KMS-11 (cell line): ENCODE data around the gene MEPE.

Source experiments
- H2AFZ ChIP-seq: fragments of 200-600 bp; sonication (generic); 2 replicates; pipeline ENCODE4 v1.6.1; 2016; ENCODE audit warnings: antibody characterized with exemption, mixed run types, low read depth
- H3K27ac ChIP-seq: fragments of 200-600 bp; sonication (generic); 2 replicates; pipeline ENCODE4 v1.6.1; 2016; ENCODE audit warnings: mild to moderate bottlenecking, mixed run types
- H3K27me3 ChIP-seq: fragments of 200-600 bp; sonication (generic); 2 replicates; pipeline ENCODE4 v1.6.1; 2017; ENCODE audit warnings: mild to moderate bottlenecking, low read depth, mixed run types, moderate library complexity; ENCODE audit not compliant: insufficient read depth
- H3K36me3 ChIP-seq: fragments of 200-600 bp; sonication (generic); 2 replicates; pipeline ENCODE4 v1.6.1; 2017; ENCODE audit warnings: mild to moderate bottlenecking, mixed run types; ENCODE audit not compliant: insufficient read depth
- H3K4me1 ChIP-seq: fragments of 200-600 bp; sonication (generic); 2 replicates; pipeline ENCODE4 v1.6.1; 2016; ENCODE audit warnings: mild to moderate bottlenecking, low read depth, mixed run types; ENCODE audit not compliant: poor library complexity, severe bottlenecking
- H3K4me2 ChIP-seq: fragments of 200-600 bp; sonication (generic); 2 replicates; pipeline ENCODE4 v1.7.0; 2016; ENCODE audit warnings: mild to moderate bottlenecking, mixed run types
- H3K4me3 ChIP-seq: fragments of 200-600 bp; sonication (generic); IDR thresholded peaks from 2 replicates; pipeline ENCODE4 v1.6.1; 2017; ENCODE audit warnings: low read depth, low read length, mixed read lengths; ENCODE audit not compliant: insufficient read depth
- H3K79me2 ChIP-seq: fragments of 200-600 bp; sonication (generic); 2 replicates; pipeline ENCODE4 v1.6.1; 2016; ENCODE audit warnings: low read depth, mixed run types; ENCODE audit not compliant: insufficient read depth
- H3K9ac ChIP-seq: fragments of 200-600 bp; sonication (generic); 2 replicates; pipeline ENCODE4 v1.6.1; 2016; ENCODE audit warnings: mild to moderate bottlenecking, mixed run types
- H4K20me1 ChIP-seq: fragments of 200-600 bp; sonication (generic); 2 replicates; pipeline ENCODE4 v1.6.1; 2016; ENCODE audit warnings: mild to moderate bottlenecking, mixed run types; ENCODE audit not compliant: insufficient read depth
- TF ChIP-seq, protein P1 (sequence below): fragments of 200-600 bp; sonication (generic); conservative IDR thresholded peaks from 2 replicates; pipeline ENCODE4 v1.6.1; 2017; ENCODE audit warnings: low read depth, mild to moderate bottlenecking, antibody characterized with exemption, low read length, moderate library complexity, mixed read lengths

Gene MEPE

DNA sequence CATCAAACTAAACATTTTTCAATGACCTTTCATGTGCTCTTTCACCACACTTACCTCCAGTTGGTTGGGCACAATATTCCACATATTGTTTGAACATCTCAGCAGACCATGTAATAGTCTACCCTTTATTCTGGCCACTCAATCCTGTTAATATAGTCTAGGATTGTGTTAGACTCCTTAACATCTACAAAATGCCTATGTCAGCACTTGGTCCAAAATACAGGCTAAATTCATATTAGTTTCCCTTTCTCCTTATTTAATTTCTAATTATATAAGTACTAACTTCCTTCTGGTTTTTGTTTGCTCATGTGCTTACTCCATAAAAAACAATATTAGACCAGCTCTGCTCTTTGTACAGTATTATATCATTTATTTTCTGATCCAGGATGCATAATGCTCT, 21.1 kb downstream of the MEPE start:
- Histone ChIP-seq H3K36me3 (no peaks in the 10 kb centered on the region), H3K79me2 (no peaks in the 10 kb centered on the region), H4K20me1 (no peaks in the 10 kb centered on the region), H3K27ac (no peak overlapping the region), H3K27me3 (no peaks in the 10 kb centered on the region), H3K4me2 (no peak overlapping the region), H3K9ac (no peak overlapping the region), H3K4me3 (no peak overlapping the region), H2AFZ (no peak overlapping the region), H3K4me1 (no peaks in the 10 kb centered on the region)
- TF ChIP-seq, protein P1, sequence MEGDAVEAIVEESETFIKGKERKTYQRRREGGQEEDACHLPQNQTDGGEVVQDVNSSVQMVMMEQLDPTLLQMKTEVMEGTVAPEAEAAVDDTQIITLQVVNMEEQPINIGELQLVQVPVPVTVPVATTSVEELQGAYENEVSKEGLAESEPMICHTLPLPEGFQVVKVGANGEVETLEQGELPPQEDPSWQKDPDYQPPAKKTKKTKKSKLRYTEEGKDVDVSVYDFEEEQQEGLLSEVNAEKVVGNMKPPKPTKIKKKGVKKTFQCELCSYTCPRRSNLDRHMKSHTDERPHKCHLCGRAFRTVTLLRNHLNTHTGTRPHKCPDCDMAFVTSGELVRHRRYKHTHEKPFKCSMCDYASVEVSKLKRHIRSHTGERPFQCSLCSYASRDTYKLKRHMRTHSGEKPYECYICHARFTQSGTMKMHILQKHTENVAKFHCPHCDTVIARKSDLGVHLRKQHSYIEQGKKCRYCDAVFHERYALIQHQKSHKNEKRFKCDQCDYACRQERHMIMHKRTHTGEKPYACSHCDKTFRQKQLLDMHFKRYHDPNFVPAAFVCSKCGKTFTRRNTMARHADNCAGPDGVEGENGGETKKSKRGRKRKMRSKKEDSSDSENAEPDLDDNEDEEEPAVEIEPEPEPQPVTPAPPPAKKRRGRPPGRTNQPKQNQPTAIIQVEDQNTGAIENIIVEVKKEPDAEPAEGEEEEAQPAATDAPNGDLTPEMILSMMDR = no peak

DNA sequence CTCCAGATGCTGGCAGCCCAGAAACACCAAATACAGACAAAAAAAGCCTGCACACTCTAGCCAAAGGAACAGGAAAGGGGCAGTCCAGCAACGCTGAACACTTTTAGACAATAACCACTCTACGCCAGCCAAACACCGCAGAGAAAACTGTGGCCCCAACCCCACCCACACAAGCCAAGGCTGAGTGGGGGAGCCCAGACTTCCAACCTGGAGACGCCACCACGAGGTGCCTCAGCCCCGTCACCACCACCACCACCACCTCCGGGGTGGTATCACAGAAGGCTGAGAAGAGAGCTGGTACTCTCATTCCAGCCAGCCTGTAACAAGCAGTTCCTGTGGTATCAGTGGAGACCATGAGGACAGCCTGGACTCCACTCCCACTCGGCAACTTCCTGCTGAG, 22.8 kb downstream of the MEPE start:
- Histone ChIP-seq H3K4me1 (no peaks in the 10 kb centered on the region), H3K36me3 (no peaks in the 10 kb centered on the region), H3K27me3 (no peaks in the 10 kb centered on the region), H3K79me2 (no peaks in the 10 kb centered on the region), H3K27ac (no peak overlapping the region), H3K4me3 (no peak overlapping the region), H2AFZ (no peak overlapping the region), H4K20me1 (no peaks in the 10 kb centered on the region), H3K4me2 (no peak overlapping the region), H3K9ac (no peak overlapping the region)
- TF ChIP-seq, protein P1 = no peak

DNA sequence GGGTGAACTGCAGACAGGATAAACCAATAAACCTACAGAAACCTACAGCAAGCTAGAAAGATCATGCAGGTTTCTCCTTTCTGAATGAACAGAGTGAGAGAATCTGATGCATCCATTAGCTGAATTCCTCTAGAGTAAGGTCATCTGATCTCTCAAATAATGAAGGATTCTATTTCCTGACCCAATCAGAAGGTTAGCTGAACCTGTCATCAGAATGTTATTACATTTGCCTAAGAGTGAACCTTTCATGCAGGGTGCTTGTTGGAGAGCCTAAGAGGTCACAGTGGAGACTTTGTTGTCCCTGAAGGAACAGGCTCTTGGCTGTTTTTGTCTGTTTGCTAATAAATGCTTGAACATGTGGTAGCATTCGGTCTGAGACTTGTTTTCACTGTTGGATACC, 24.0 kb downstream of the MEPE start:
- H3K4me2 ChIP-seq = no peak overlapping the region
- H3K79me2 ChIP-seq = no peaks in the 10 kb centered on the region
- no peaks in the 10 kb centered on the region for H4K20me1 ChIP-seq
- no peak overlapping the region for H3K27ac ChIP-seq
- H3K4me1 ChIP-seq = no peaks in the 10 kb centered on the region
- no peaks in the 10 kb centered on the region for H3K27me3 ChIP-seq
- no peak overlapping the region for H2AFZ ChIP-seq
- no peak overlapping the region for H3K9ac ChIP-seq
- TF ChIP-seq, protein P1 = no peak
- H3K4me3 ChIP-seq = no peak overlapping the region
- no peaks in the 10 kb centered on the region for H3K36me3 ChIP-seq

DNA sequence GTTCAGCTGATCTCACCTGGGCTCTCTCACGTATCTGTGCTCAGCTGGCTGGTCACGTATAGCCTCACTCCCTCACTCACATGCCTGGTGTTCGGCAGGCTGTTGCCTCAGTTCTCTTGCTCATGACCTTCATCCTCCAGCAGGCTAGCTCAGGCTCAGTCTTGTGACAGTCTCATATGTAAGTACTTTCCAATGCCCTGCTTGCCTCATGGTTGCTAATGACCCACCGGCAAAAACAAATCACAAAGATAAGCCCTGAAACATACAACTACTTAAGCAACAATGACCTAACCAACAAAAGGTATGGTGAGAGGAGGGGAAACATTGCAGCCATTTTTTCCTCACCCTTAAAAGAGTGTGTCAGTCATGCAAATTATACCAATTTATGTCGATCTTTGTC, 25.0 kb downstream of the MEPE start:
- H3K4me2 ChIP-seq = no peak overlapping the region
- H3K27ac ChIP-seq = no peak overlapping the region
- H3K4me1 ChIP-seq = no peaks in the 10 kb centered on the region
- no peak overlapping the region for H3K4me3 ChIP-seq
- TF ChIP-seq, protein P1 = no peak
- H4K20me1 ChIP-seq = no peaks in the 10 kb centered on the region
- H3K79me2 ChIP-seq = no peaks in the 10 kb centered on the region
- H3K9ac ChIP-seq = no peak overlapping the region
- no peak overlapping the region for H2AFZ ChIP-seq
- H3K36me3 ChIP-seq = no peaks in the 10 kb centered on the region
- H3K27me3 ChIP-seq = no peaks in the 10 kb centered on the region

DNA sequence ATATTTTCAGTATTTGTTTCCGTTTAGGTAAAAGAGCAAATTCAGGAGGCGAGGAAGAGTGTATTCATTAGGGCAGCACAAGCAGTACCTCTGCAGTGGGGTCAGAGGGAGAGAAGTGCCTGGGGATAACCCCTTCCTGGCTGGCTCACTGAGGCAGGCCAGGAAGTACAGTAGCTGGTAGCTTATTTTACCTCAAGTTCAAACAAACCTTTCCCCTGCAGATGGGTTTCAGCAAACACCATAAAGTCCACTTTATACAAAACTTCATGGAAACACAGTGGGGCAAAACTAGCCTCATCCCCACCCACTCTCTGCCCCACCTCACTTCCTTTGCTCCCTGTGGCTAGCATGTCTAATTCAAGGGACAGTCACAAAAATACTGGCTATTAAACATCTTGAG, 29.5 kb downstream of the MEPE start:
- Histone ChIP-seq H3K4me3 (no peak overlapping the region), H3K27ac (no peak overlapping the region), H3K27me3 (no peaks in the 10 kb centered on the region), H3K4me2 (no peak overlapping the region), H3K36me3 (no peaks in the 10 kb centered on the region), H4K20me1 (no peaks in the 10 kb centered on the region), H3K9ac (no peak overlapping the region), H3K79me2 (no peaks in the 10 kb centered on the region), H2AFZ (no peak overlapping the region), H3K4me1 (no peaks in the 10 kb centered on the region)
- TF ChIP-seq, protein P1 = no peak
